ACC112 (cell line): ENCODE results near the gene FLT1.

Experiments used
- H2AFZ ChIP-seq: fragments of 200-600 bp; sonication (generic); one replicate; pipeline ENCODE4 v1.6.0; 2017; ENCODE audit warnings: antibody characterized with exemption, low read length; ENCODE audit not compliant: unreplicated experiment
- H3K27ac ChIP-seq: fragments of 200-600 bp; sonication (generic); 2 replicates; pipeline ENCODE4 v1.5.1; 2014; ENCODE audit warnings: low read depth, mild to moderate bottlenecking, antibody characterized with exemption, low read length, moderate library complexity
- H3K27me3 ChIP-seq: fragments of 200-600 bp; sonication (generic); 2 replicates; pipeline ENCODE4 v1.6.1; 2014; ENCODE audit warnings: mild to moderate bottlenecking, antibody characterized with exemption, low read length, moderate library complexity, mixed read lengths; ENCODE audit not compliant: insufficient read depth
- H3K36me3 ChIP-seq: fragments of 200-600 bp; sonication (generic); 2 replicates; pipeline ENCODE4 v1.6.1; 2016; ENCODE audit warnings: mild to moderate bottlenecking, antibody characterized with exemption, low read length, moderate library complexity, mixed read lengths; ENCODE audit not compliant: insufficient read depth
- H3K4me1 ChIP-seq: fragments of 200-600 bp; sonication (generic); one replicate; pipeline ENCODE4 v1.6.1; 2016; ENCODE audit warnings: low read length, mixed read lengths; ENCODE audit not compliant: insufficient read depth, unreplicated experiment, control insufficient read depth
- H3K4me3 ChIP-seq: fragments of 200-600 bp; sonication (generic); 2 replicates; pipeline ENCODE4 v1.5.1; 2014; ENCODE audit warnings: mild to moderate bottlenecking, low read depth, low read length
- H3K79me2 ChIP-seq: fragments of 200-600 bp; sonication (generic); one replicate; pipeline ENCODE4 v1.6.0; 2016; ENCODE audit warnings: low read length; ENCODE audit not compliant: control insufficient read depth, unreplicated experiment, insufficient read depth

FLT1 gene

DNA sequence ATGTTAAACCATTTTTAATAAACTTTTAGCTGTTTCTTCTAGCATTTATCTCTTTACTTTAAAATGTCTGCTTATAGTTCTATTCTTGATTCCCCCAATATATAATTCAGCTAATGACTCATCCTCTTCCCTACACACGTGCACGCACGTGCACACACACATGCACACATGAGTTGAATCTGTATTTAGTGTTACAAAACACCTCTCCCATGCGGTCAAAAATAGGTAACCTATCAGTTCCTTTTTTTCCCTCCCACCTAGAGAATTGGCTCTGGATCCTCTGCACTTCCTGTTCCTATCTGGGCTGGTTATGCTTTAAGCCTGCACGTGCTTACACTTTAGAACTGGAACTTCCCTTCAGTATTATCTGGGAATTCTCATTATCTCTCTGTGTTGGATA lies 212.5 kb downstream of the FLT1 start:
- Histone ChIP-seq H3K27ac (no peak overlapping the region), H3K4me1 (no peaks in the 10 kb centered on the region), H3K4me3 (no peak overlapping the region), H3K27me3 (no peaks in the 10 kb centered on the region), H3K36me3 (peaks cover 11% of the 10 kb centered on the region), H2AFZ (no peak overlapping the region), H3K79me2 (no peaks in the 10 kb centered on the region)

DNA sequence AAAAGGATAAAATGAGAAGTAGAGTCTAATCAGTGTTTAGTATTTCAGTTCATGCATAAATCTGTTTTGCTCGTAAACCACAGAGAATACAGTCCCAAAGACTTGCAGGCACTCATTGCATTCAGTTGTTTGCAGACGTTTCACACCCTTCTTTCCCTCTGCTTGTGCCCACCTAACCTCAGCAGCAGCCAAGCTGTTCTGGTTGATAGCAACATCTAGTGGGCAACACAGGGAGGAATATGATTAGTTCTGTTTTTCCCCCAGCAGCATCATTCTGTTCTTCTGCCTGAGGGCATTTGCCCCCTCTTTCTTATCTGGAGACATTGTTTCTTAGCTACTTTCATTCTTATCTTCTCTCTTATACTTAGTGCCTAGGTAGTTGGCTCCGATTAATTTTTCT lies 221.0 kb downstream of the FLT1 start:
- Histone ChIP-seq H3K27me3 (no peaks in the 10 kb centered on the region), H3K27ac (no peak overlapping the region), H2AFZ (no peak overlapping the region), H3K4me3 (no peak overlapping the region), H3K36me3 (peaks cover 10% of the 10 kb centered on the region), H3K79me2 (no peaks in the 10 kb centered on the region), H3K4me1 (no peaks in the 10 kb centered on the region)

DNA sequence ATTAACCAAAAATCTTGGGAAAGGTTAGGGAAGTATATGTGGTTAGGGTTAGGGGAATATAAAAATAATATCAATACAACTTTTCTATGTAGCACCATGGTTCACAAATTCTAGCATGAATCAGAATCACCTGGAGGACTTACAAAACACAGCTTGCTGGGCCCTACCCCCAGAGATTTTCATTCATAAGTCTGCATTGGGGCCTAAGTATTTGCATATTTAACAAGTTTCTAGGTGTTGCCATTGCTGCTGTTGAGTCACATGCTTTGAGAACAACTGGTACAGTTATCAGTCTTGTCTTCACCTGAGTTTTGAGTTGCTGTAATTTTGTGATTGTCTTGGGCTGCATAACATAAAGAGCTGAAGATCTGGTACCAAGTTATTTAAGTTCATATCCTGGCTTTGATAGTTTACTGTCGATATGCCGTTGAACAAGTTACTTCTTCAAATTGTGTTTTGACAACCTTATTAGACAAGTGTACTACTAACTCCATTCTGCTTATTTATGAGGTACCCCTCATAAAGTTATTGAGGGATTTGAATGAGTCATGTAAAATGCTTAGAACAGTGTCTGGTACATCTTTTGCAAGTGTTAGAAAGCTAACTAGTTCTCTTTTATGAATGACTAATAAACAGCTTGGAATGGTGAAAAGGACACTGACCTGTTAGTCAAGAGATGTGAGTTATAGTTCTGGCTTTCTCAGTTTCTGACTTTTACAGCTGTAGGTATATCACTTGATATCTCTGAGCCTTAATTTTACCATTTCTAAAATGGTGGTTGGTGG lies 223.7 kb downstream of the FLT1 start:
- Histone ChIP-seq H2AFZ (no peak overlapping the region), H3K4me3 (no peak overlapping the region), H3K79me2 (no peaks in the 10 kb centered on the region), H3K27me3 (no peaks in the 10 kb centered on the region), H3K36me3 (peaks cover 20% of the 10 kb centered on the region), H3K4me1 (no peaks in the 10 kb centered on the region), H3K27ac (no peak overlapping the region)

DNA sequence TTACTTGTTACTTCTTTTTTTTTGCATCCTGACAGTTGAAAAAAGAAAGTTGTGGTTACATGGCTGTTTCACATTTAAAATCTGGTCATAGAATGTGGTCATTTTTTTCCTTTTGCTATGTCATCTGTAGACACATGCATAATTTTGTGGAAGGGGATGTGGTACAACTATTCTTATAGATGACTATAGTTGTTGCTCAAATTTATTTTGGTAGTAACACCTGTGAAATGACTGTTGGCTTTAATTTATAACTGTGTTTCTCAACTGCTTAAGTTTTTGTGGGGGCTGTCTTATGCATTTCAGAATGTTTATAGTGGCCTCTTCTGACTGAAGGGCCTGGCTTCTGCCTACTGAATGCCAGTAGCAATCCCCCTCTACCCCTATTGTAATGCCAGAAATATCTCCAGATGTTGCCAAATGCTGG lies 226.1 kb downstream of the FLT1 start:
- H3K79me2 ChIP-seq: no peaks in the 10 kb centered on the region
- H3K27me3 ChIP-seq: no peaks in the 10 kb centered on the region
- no peak overlapping the region for H3K4me3 ChIP-seq
- H2AFZ ChIP-seq: no peak overlapping the region
- H3K27ac ChIP-seq: no peak overlapping the region
- peaks cover 20% of the 10 kb centered on the region for H3K36me3 ChIP-seq
- no peaks in the 10 kb centered on the region for H3K4me1 ChIP-seq

DNA sequence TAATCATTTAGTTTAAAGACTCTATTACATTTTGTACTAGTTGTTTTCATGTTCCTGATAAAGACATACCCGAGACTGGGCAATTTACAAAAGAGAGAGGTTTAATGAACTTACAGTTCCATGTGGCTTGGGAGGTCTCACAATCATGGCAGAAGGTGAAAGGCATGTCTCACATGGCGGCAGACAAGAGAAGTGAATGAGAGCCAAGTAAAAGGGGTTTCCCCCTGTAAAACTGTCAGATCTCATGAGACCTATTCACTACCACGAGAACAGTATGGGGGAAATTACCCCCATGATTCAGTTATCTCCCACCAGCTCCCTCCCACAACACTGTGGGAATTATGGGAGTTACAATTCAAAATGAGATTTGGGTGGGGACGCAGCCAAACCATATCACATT lies 227.4 kb downstream of the FLT1 start:
- peaks cover 20% of the 10 kb centered on the region for H3K36me3 ChIP-seq

DNA sequence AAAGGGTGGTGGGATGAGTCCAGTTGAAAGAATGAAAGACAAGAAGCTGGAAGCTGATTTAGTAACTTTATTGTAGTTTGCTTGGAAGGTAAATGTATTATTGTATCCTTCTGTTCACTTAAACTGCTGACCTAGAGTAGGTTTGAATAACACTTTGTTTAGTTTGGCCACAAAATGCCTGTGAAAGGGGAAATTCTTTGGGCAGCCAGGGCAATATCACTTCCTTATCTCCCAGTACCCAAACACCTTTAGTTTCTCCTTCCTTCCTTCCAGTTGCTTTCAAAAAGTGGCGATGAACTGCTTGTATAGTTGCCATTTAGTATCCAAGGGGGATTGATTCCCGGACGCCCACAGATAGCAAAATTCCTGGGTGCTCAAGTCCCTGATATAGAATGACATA lies 236.5 kb downstream of the FLT1 start:
- no peaks in the 10 kb centered on the region for H3K27me3 ChIP-seq
- H3K79me2 ChIP-seq: no peaks in the 10 kb centered on the region
- no peak overlapping the region for H2AFZ ChIP-seq
- H3K4me3 ChIP-seq: no peak overlapping the region
- H3K4me1 ChIP-seq: no peaks in the 10 kb centered on the region
- no peak overlapping the region for H3K27ac ChIP-seq
- H3K36me3 ChIP-seq: peaks cover 5% of the 10 kb centered on the region; the same call in 1 of the 2 replicates

More for the DNA sequence above, 227.4 kb downstream of the FLT1 start:
- no peak overlapping the region for H3K27ac ChIP-seq
- H3K4me3 ChIP-seq: no peak overlapping the region
- no peak overlapping the region for H2AFZ ChIP-seq
- H3K4me1 ChIP-seq: no peaks in the 10 kb centered on the region
- no peaks in the 10 kb centered on the region for H3K27me3 ChIP-seq
- no peaks in the 10 kb centered on the region for H3K79me2 ChIP-seq

DNA sequence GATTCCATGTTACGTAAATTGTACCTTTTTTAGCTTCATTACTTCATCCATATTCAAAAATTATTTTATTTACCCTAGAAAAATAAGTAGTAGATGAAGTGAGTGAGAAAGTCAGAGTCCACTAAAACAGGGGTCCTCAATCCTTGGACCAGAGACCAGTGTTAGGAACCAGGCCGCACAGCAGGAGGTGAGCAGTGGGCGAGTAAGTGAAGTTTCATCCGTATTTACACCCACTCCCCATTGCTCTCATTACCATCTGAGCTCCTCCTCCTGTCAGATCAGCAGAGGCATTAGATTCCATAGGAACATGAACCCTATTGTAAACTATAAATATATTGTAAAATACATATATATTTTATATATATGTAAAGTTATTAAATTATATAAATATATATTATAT lies 237.6 kb downstream of the FLT1 start:
- Histone ChIP-seq H3K27ac (no peak overlapping the region), H3K4me3 (no peak overlapping the region), H3K27me3 (no peaks in the 10 kb centered on the region), H2AFZ (no peak overlapping the region), H3K79me2 (no peaks in the 10 kb centered on the region), H3K36me3 (peaks cover 5% of the 10 kb centered on the region; the same call in 1 of the 2 replicates), H3K4me1 (no peaks in the 10 kb centered on the region)

DNA sequence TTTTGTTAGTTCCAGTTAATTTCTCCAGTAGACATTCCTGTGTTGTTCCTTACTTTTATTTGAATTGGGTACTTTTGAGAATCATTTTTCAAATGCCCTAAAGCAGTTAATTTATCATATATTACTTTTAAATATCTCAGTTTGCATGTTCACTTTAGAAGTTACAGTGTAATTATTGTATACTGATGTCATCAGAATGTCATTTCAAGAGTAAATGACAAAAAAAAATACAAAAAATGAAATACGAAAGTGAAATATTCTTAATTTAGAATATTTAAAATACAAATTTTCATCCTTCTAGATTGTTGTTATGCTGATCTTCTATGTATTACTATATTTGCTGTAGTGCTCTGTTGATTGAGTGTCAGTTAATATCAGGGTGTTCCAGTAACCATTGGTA lies 242.4 kb downstream of the FLT1 start:
- Histone ChIP-seq H3K27ac (no peak overlapping the region), H3K27me3 (no peaks in the 10 kb centered on the region), H3K36me3 (peaks cover 5% of the 10 kb centered on the region; the same call in 1 of the 2 replicates), H3K4me3 (no peak overlapping the region), H3K4me1 (no peaks in the 10 kb centered on the region), H3K79me2 (no peaks in the 10 kb centered on the region), H2AFZ (no peak overlapping the region)

DNA sequence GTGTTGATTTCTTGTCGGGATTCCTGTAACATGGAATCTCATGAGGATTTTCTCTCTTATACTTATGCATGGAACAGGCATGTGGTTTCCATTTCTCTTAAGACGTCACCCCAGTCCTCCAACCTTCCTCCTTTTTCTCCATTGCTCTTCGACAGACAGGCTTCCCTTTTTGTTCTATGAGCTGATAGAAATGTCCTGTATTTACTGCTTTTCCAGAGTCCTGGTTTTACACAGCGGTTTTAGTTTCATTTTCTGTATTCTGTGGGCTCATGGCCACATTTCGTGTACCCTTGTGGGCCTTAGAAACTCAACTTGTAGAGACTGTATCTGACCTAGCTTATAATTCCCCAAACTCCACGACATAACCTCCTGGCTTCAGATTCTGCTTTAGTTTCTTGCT lies 243.5 kb downstream of the FLT1 start:
- Histone ChIP-seq H2AFZ (no peak overlapping the region), H3K36me3 (peaks cover 7% of the 10 kb centered on the region), H3K4me3 (peak overlapping the region; percentile 57), H3K79me2 (no peaks in the 10 kb centered on the region), H3K27ac (no peak overlapping the region), H3K4me1 (no peaks in the 10 kb centered on the region), H3K27me3 (no peaks in the 10 kb centered on the region)

DNA sequence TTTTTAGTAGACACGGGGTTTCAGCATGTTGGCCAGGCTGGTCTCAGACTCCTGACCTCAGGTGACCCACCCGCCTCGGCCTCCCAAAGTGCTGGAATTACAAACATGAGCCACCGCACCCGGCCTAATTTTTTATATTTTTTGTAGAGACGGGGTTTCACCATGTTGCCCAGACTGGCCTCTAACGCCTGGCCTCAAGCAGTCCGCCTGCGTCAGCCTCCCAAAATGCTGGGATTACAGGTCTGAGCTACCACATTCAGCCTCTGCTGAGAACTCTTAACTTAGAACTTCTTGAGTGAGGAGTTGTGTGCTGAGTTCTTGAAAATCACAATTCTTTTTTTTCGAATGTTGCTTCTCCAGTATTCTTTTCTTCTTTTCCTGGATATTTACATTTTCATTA lies 244.4 kb downstream of the FLT1 start:
- no peaks in the 10 kb centered on the region for H3K27me3 ChIP-seq
- H3K4me3 ChIP-seq: no peak overlapping the region
- no peaks in the 10 kb centered on the region for H3K79me2 ChIP-seq
- H3K36me3 ChIP-seq: peaks cover 4% of the 10 kb centered on the region; the same call in 1 of the 2 replicates
- H3K4me1 ChIP-seq: no peaks in the 10 kb centered on the region
- no peak overlapping the region for H3K27ac ChIP-seq
- H2AFZ ChIP-seq: no peak overlapping the region
